ENCODE data around the gene IP6K2. TPM values are rescaled to one million over a fixed set of nuclear protein-coding genes. Genes with fewer than 3 reads are reported as not detected.

IP6K2 gene
- total and polyA plus RNA-seq, 2 of the 8 experiments (the other 6 are each of a cell fraction or from before 2014, with no cell fraction given): 95.8 to 144 TPM

GRCh38 chr3:48686538-48687219 lies 30.3 kb downstream of the IP6K2 start (continued):
- TF ChIP-seq CHD7 (IDR thresholded peaks at IDR 0.05; ENCODE audit: insufficient replicate concordance, low read length): no peak
- TF ChIP-seq TAF7 (optimal IDR thresholded peaks at IDR 0.05; ENCODE audit: borderline replicate concordance, low read depth, low read length): no peak
- no peak for TF ChIP-seq POU5F1 (IDR thresholded peaks at IDR 0.05; ENCODE audit: low read depth, low read length)
- TF ChIP-seq KDM5A (IDR thresholded peaks at IDR 0.05; ENCODE audit: low read length): no peak
- no peak for TF ChIP-seq SIRT6 (IDR thresholded peaks at IDR 0.05; ENCODE audit: low read length)
- TF ChIP-seq EZH2 (IDR thresholded peaks at IDR 0.05; ENCODE audit: low read depth, low read length, severe bottlenecking): no peak
